Measurements from ENCODE around the gene UQCC3. TPM values are rescaled to one million over a fixed set of nuclear protein-coding genes. Genes with fewer than 3 reads are reported as not detected.

The UQCC3 gene
- total and polyA plus RNA-seq, 7 donors, result 4.9 to 19.8 (median 9.7) TPM

- intact Hi-C loops (cut with DNase I), result no loop called here
- Histone ChIP-seq H3K9me3 (no peaks in the 10 kb centered on the region), H3K36me3 (peaks cover 5 to 51% (median 23%) of the 10 kb centered on the region in 4 donors), H3K4me3 (no peak overlapping the region), H3K27ac (peak overlapping the region in 1 of 4 donors; percentile 96), H3K27me3 (no peaks in the 10 kb centered on the region), H3K4me1 (peaks cover 0 to 32% (median 23%) of the 10 kb centered on the region in 4 donors)
- no peak for TF ChIP-seq POLR2AphosphoS5 (IDR thresholded peaks at IDR 0.05)
- 54 to 79% methylated on average over 8 of the region's 8 CpGs for WGBS, 2 donors
- DNase-seq, result no peak
These were observed 27.3 kb upstream of the UQCC3 start for GRCh38 chr11:62644220-62644619.

GRCh38 chr11:62645671-62645945 is 25.9 kb upstream of the UQCC3 start:
- Histone ChIP-seq H3K27ac (peak overlapping the region; percentile 89 to 96 (median 94)), H3K9me3 (no peaks in the 10 kb centered on the region), H3K4me3 (peak overlapping the region; percentile 63 to 98 (median 86)), H3K36me3 (peaks cover 11 to 53% (median 26%) of the 10 kb centered on the region in 4 donors), H3K4me1 (peaks cover 0 to 32% (median 23%) of the 10 kb centered on the region in 4 donors), H3K27me3 (no peaks in the 10 kb centered on the region)
- intact Hi-C loops (cut with DNase I), result no loop called here
- 5 to 11% methylated on average over 11 of the region's 11 CpGs for WGBS, 2 donors
- no peak for DNase-seq
- no peak for TF ChIP-seq CTCF (IDR thresholded peaks at IDR 0.05)
- TF ChIP-seq EP300 (IDR thresholded peaks at IDR 0.05), result no peak
- TF ChIP-seq POLR2A (IDR thresholded peaks at IDR 0.05), result no peak
- no peak for TF ChIP-seq POLR2AphosphoS5 (IDR thresholded peaks at IDR 0.05)

- intact Hi-C loops (cut with DNase I), result loop anchor here (2.0 kb wide), 2 partner anchors 19 to 23 kb away; partner anchors contain the start of genes C11orf98 and CSKMT
- H3K4me1 ChIP-seq, result peaks cover 0 to 32% (median 23%) of the 10 kb centered on the region in 4 donors
- no peaks in the 10 kb centered on the region for H3K9me3 ChIP-seq
- 0% methylated on average over 73 of the region's 73 CpGs for WGBS, 2 donors
- TF ChIP-seq CTCF (IDR thresholded peaks at IDR 0.05), result no peak
- peak; percentile 83 to 97 (median 94) for TF ChIP-seq POLR2AphosphoS5 (IDR thresholded peaks at IDR 0.05)
- TF ChIP-seq POLR2A (IDR thresholded peaks at IDR 0.05), result peak; percentile 81 to 86
- no peak for TF ChIP-seq EP300 (IDR thresholded peaks at IDR 0.05)
- peak within 1 kb of the TSS; percentile 63 to 98 (median 86) for H3K4me3 ChIP-seq
- peak; percentile 100 for DNase-seq
- peak within 1 kb of the TSS; percentile 89 to 96 (median 94) for H3K27ac ChIP-seq
- no peaks in the 10 kb centered on the region for H3K27me3 ChIP-seq
- H3K36me3 ChIP-seq, result peaks cover 11 to 53% (median 26%) of the 10 kb centered on the region in 4 donors
These were observed 25.3 kb upstream of the UQCC3 start, which contains the start of gene GANAB for GRCh38 chr11:62645946-62646824. Gene GANAB, minus strand, starts transcription at chr11:62646613. Its CDS starts 14 bp downstream, at chr11:62646599.

GRCh38 chr11:62646825-62647608 is 24.5 kb upstream of the UQCC3 start:
- peak overlapping the region in 2 of 4 donors; percentile 89 to 98 for H3K4me3 ChIP-seq

GRCh38 chr11:62647609-62648005 is 23.9 kb upstream of the UQCC3 start:
- Histone ChIP-seq H3K36me3 (peaks cover 11 to 46% (median 26%) of the 10 kb centered on the region in 4 donors), H3K27ac (no peak overlapping the region), H3K4me3 (no peak overlapping the region), H3K4me1 (peaks cover 0 to 46% (median 37%) of the 10 kb centered on the region in 4 donors), H3K9me3 (no peaks in the 10 kb centered on the region), H3K27me3 (no peaks in the 10 kb centered on the region)
- intact Hi-C loops (cut with DNase I), result loop anchor here (2.0 kb wide), 2 partner anchors 17 to 25 kb away; partner anchors contain the start of genes C11orf98 and CSKMT
- no peak for DNase-seq
- no peak for TF ChIP-seq EP300 (IDR thresholded peaks at IDR 0.05)
- TF ChIP-seq CTCF (IDR thresholded peaks at IDR 0.05), result no peak
- TF ChIP-seq POLR2A (IDR thresholded peaks at IDR 0.05), result no peak
- no peak for TF ChIP-seq POLR2AphosphoS5 (IDR thresholded peaks at IDR 0.05)
- 89 to 91% methylated on average over 6 of the region's 6 CpGs for WGBS, 2 donors

More at GRCh38 chr11:62646825-62647608, 24.5 kb upstream of the UQCC3 start:
- Histone ChIP-seq H3K27me3 (no peaks in the 10 kb centered on the region), H3K9me3 (no peaks in the 10 kb centered on the region), H3K27ac (peak overlapping the region; percentile 89 to 96 (median 94)), H3K4me1 (peaks cover 0 to 40% (median 31%) of the 10 kb centered on the region in 4 donors), H3K36me3 (peaks cover 11 to 52% (median 26%) of the 10 kb centered on the region in 4 donors)
- 66 to 71% methylated on average over 32 of the region's 32 CpGs for WGBS, 2 donors
- DNase-seq, result peak; percentile 73
- TF ChIP-seq EP300 (IDR thresholded peaks at IDR 0.05), result no peak
- no peak for TF ChIP-seq POLR2AphosphoS5 (IDR thresholded peaks at IDR 0.05)
- intact Hi-C loops (cut with DNase I), result loop anchor here (2.0 kb wide), 2 partner anchors 18 to 24 kb away; partner anchors contain the start of genes C11orf98 and CSKMT

Data from sigmoid colon (tissue), 7 donors.